Endothelial cell of umbilical vein (primary cell): ENCODE results near the gene GSTA2. TPM values are rescaled to one million over a fixed set of nuclear protein-coding genes. Genes with fewer than 3 reads are reported as not detected.
"Not testable (repeated sequence)": the region's sequence is repeated elsewhere in the genome, so short reads cannot be mapped to it uniquely, and the experiment has no call there.

Source experiments
- BruUV-seq: library from RNA; stranded (reverse); fragments of 400-500 nt; replicated peaks from 2 replicates; lab custom pipeline; 2021; lab: Mats Ljungman, UMichigan
- CTCF ChIA-PET: fragments of 300-600, 350-600 bp; sonication (Branson Sonifier 250); formaldehyde crosslinking; loops from one replicate; lab custom pipeline; 2021; ENCODE audit warnings: antibody characterized with exemption, inconsistent platforms; lab: Charles Lee
- POLR2A ChIA-PET: fragments of 300-600, 350-600 bp; sonication (Branson Sonifier 250); formaldehyde crosslinking; loops from one replicate; lab custom pipeline; 2021; ENCODE audit warnings: antibody characterized with exemption, inconsistent platforms; lab: Charles Lee
- DNase-seq: peaks from one replicate; pipeline ENCODE4 v3.0.0-alpha.2; 2011; ENCODE audit warnings: low read depth, low spot score
- FAIRE-seq: peaks from 2 replicates; lab custom pipeline; 2011; peaks lifted over from hg19 to GRCh38; lab: Jason Lieb, UNC
- H2AFZ ChIP-seq: 2 replicates; pipeline ENCODE4 v1.6.0; 2012; ENCODE audit warnings: low read depth, low read length, control low read depth, inconsistent platforms
- H3K27ac ChIP-seq: 2 replicates; pipeline ENCODE4 v1.5.1; 2011; ENCODE audit warnings: low read depth, mild to moderate bottlenecking, control low read depth, low read length, moderate library complexity; ENCODE audit not compliant: insufficient read depth
- H3K27me3 ChIP-seq, 2 experiments: 2 replicates each; pipeline versions ENCODE4 v1.6.0 to v1.6.1; 2011; ENCODE audit warnings: low read length in 2 of 2, mixed read lengths in 1 of 2; ENCODE audit not compliant: control insufficient read depth in 2 of 2, insufficient read depth in 2 of 2
- H3K36me3 ChIP-seq, 2 experiments: 2 replicates in 1 of 2; 3 replicates in 1 of 2; pipeline ENCODE4 v1.5.1; 2011; ENCODE audit warnings: low read length in 2 of 2, mild to moderate bottlenecking in 1 of 2, moderate library complexity in 1 of 2; ENCODE audit not compliant: control insufficient read depth in 2 of 2, insufficient read depth in 2 of 2; ENCODE audit errors: extremely low read depth in 1 of 2
- H3K4me1 ChIP-seq: 3 replicates; pipeline ENCODE4 v1.5.1; 2011; ENCODE audit warnings: mild to moderate bottlenecking, low read length; ENCODE audit not compliant: control insufficient read depth, insufficient read depth; ENCODE audit errors: extremely low read depth
- H3K4me2 ChIP-seq: 2 replicates; pipeline ENCODE4 v1.6.1; 2011; ENCODE audit warnings: low read length, control low read depth, mixed read lengths; ENCODE audit not compliant: insufficient read depth
- H3K4me3 ChIP-seq, 3 experiments: fragments of 200-600 bp in 1 of 3; sonication (generic), shearing (Covaris generic) in 1 of 3; replicated peaks in 1 of 3; 2 replicates each; pipeline ENCODE4 v1.5.1; 2011 to 2016; ENCODE audit warnings: control low read depth in 3 of 3, low read length in 3 of 3, mild to moderate bottlenecking in 2 of 3, inconsistent platforms in 1 of 3, low read depth in 1 of 3, moderate library complexity in 1 of 3; ENCODE audit not compliant: insufficient read depth in 1 of 3
- H3K79me2 ChIP-seq: 2 replicates; pipeline ENCODE4 v1.6.0; 2012; ENCODE audit warnings: low read length, inconsistent platforms; ENCODE audit not compliant: control insufficient read depth, insufficient read depth
- H3K9ac ChIP-seq: replicated peaks from 2 replicates; pipeline ENCODE3; 2011; ENCODE audit warnings: low read length, control low read depth; ENCODE audit not compliant: insufficient read depth; ENCODE audit errors: extremely low read depth
- H3K9me1 ChIP-seq: replicated peaks from 3 replicates; pipeline ENCODE4 v1.6.0; 2011; ENCODE audit warnings: mild to moderate bottlenecking, low read length; ENCODE audit not compliant: control insufficient read depth, insufficient read depth; ENCODE audit errors: extremely low read depth
- H3K9me3 ChIP-seq: replicated peaks from 2 replicates; pipeline ENCODE4 v1.5.1; 2012; ENCODE audit warnings: low read length, inconsistent platforms; ENCODE audit not compliant: control insufficient read depth, insufficient read depth
- H4K20me1 ChIP-seq: replicated peaks from 2 replicates; pipeline ENCODE3; 2011; ENCODE audit warnings: mild to moderate bottlenecking, low read length; ENCODE audit not compliant: control insufficient read depth, insufficient read depth; ENCODE audit errors: extremely low read depth
- FOS ChIP-seq: IDR thresholded peaks from 2 replicates; pipeline ENCODE4 v1.6.1; 2011; ENCODE audit warnings: mild to moderate bottlenecking, low read length, moderate library complexity, borderline replicate concordance; ENCODE audit not compliant: insufficient read depth
- MYC ChIP-seq: IDR thresholded peaks from one replicate; pipeline ENCODE4 v1.6.1; 2011; ENCODE audit warnings: mild to moderate bottlenecking, low read depth, low read length
- POLR2AphosphoS5 ChIP-seq: IDR thresholded peaks from 2 replicates; pipeline ENCODE4 v1.6.1; 2012; ENCODE audit warnings: low read depth, mild to moderate bottlenecking, control low read depth, low read length, moderate library complexity; ENCODE audit not compliant: insufficient read depth
- dilution Hi-C: fragments of 300-500 bp; cut with MboI; formaldehyde crosslinking; loops from one replicate; pipeline ENCODE4 v1.15.0; 2019; ENCODE audit warnings: low sequenced_read_pairs; ENCODE audit not compliant: extremely low pct_ligation_motif_present
- intact Hi-C: fragments of 100-400 bp; cut with micrococcal nuclease; formaldehyde crosslinking; loops from one replicate; pipeline ENCODE4 v1.10.0; 2022
- polyA plus RNA-seq, 4 experiments: library from polyadenylated mRNA; depleted of rRNA in 3 of 4; stranded (reverse) in 3 of 4; unstranded in 1 of 4; fragments of >200 nt; gene quantifications; 2 replicates each; pipeline versions ENCODE4 v1.2.1 to v1.2.3, GENCODE V29; 2011 to 2012; ENCODE audit warnings: missing spikeins in 1 of 4
- total RNA-seq: library from RNA; stranded (reverse); gene quantifications from 2 replicates; pipeline ENCODE4 v1.2.3, GENCODE V29; 2021

Gene GSTA2
- total and polyA plus RNA-seq, 2 donors (not counting 3 experiments of a cell fraction or from before 2014, with no cell fraction given), result not detected

DNA sequence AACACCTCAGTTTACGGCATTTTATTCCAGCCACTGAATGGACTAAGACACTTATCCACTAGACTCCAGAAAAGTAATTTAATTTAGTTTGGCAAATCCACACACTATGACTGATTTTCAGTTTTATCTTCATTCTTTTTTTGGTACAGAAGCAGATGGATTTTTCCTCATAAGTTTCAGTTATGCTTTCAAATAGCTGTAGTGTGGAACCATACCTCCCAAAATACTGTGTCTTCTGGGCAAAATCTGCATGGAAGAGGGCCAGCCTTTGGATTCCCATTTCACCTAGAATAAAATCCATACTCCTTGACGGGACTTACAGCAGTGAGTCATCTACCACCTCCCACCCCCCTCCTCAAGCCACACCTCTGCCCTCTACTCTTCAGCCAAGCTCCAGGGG lies 43.0 kb downstream of the GSTA2 start:
- Histone ChIP-seq H3K36me3 (no peaks in the 10 kb centered on the region), H3K4me3 (no peak overlapping the region), H3K27me3 (peaks cover 0 to 9% of the 10 kb centered on the region in 2 experiments), H2AFZ (no peak overlapping the region), H3K79me2 (no peaks in the 10 kb centered on the region), H4K20me1 (no peaks in the 10 kb centered on the region), H3K9me1 (no peaks in the 10 kb centered on the region), H3K27ac (no peak overlapping the region), H3K9me3 (no peaks in the 10 kb centered on the region), H3K4me2 (no peak overlapping the region), H3K4me1 (no peaks in the 10 kb centered on the region), H3K9ac (no peak overlapping the region)
- intact Hi-C loops, result no loop called here
- POLR2A ChIA-PET, result no interaction called here
- BruUV-seq, result no TSS peak
- dilution Hi-C loops, result no loop called here
- TF ChIP-seq FOS (no peak), MYC (no peak)
- CTCF ChIA-PET, result no interaction called here
- no peak for DNase-seq
- no peak for FAIRE-seq

DNA sequence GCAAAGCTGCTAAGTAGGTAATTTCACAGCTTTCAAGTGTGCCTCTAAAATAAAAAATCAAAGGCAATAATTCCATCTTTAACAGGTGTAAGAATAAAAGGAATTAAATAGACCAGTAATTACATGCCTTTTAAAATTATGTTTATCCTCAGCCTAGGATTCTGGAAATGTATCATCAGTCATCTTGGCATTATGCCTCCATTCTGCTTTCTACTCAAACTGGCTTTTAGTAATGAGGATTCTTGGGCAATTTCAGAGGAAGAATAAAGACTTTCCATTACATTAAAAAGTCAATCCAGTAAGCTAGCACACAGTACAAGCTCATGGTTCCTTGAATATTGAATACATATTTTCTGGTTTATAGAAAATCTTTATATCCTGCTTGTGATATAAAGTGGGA lies 44.7 kb downstream of the GSTA2 start:
- no peaks in the 10 kb centered on the region for H4K20me1 ChIP-seq
- H3K36me3 ChIP-seq, result no peaks in the 10 kb centered on the region
- H3K79me2 ChIP-seq, result no peaks in the 10 kb centered on the region
- no peaks in the 10 kb centered on the region for H3K9me3 ChIP-seq
- no peak for FAIRE-seq
- no peak overlapping the region for H3K27ac ChIP-seq
- no peak for DNase-seq
- no peak overlapping the region for H3K9ac ChIP-seq
- no TSS peak for BruUV-seq
- ChIA-PET CTCF (interaction anchor here (0.9 to 1.7 kb wide), 4 partner anchors 10 to 25 kb away, joined by 3 to 4 read pairs (median 3); no protein-coding TSS in a partner anchor), POLR2A (no interaction called here)
- no peak for TF ChIP-seq POLR2AphosphoS5
- no peak for TF ChIP-seq MYC
- no peak overlapping the region for H2AFZ ChIP-seq
- no peaks in the 10 kb centered on the region for H3K4me1 ChIP-seq
- no peaks in the 10 kb centered on the region for H3K9me1 ChIP-seq
- H3K4me2 ChIP-seq, result no peak overlapping the region
- dilution Hi-C loops, result no loop called here
- H3K4me3 ChIP-seq, result no peak overlapping the region
- H3K27me3 ChIP-seq, result peaks cover 0 to 9% of the 10 kb centered on the region in 2 experiments
- intact Hi-C loops, result no loop called here

DNA sequence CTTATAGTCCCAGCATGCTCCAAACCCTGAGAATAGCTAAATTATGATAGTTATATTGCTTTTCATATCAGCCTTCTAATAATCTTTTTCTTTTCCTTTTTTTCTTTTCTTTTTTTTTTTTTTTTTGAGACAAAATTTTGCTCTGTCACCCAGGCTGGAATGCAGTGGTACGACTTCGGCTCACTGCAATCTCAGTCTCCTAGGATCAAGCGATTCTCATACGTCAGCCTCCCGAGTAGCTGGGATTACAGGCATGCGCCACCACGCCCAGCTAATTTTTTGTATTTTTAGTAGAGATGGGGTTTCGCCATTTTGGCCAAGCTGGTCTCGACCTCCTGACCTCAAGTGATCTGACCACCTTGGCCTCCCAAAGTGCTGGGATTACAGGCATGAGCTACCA lies 48.5 kb downstream of the GSTA2 start:
- dilution Hi-C loops, H3K4me3 ChIP-seq, H4K20me1 ChIP-seq, H3K9me1 ChIP-seq, BruUV-seq, intact Hi-C loops, H3K79me2 ChIP-seq, H2AFZ ChIP-seq, DNase-seq, POLR2A ChIA-PET, H3K36me3 ChIP-seq, H3K4me2 ChIP-seq, H3K9ac ChIP-seq, FAIRE-seq, H3K9me3 ChIP-seq, H3K27me3 ChIP-seq, H3K27ac ChIP-seq, H3K4me1 ChIP-seq: not testable (repeated sequence)
- CTCF ChIA-PET, result interaction anchor here (1.3 kb wide), 1 partner anchor 9 kb away, joined by 5 read pairs; no protein-coding TSS in a partner anchor
